ENCODE data around the gene STAB2. TPM values are rescaled to one million over a fixed set of nuclear protein-coding genes. Genes with fewer than 3 reads are reported as not detected.

STAB2 gene
- total RNA-seq, 2 experiments from 2014 or later, result not detected

GRCh38 chr12:103742349-103742932 lies 155.4 kb downstream of the STAB2 start:
- no peak overlapping the region for H3K4me3 ChIP-seq (ENCODE audit: low read depth, low read length, poor library complexity, severe bottlenecking)
- intact Hi-C loops (cut with micrococcal nuclease; ENCODE audit: unreplicated experiment), result no loop called here
- H2AFZ ChIP-seq (ENCODE audit: low read length), result no peak overlapping the region
- H3K9me2 ChIP-seq (ENCODE audit: insufficient read depth, low read length), result no peaks in the 10 kb centered on the region
- no peak overlapping the region for H3K27ac ChIP-seq (ENCODE audit: low read depth, low read length, poor library complexity, severe bottlenecking)
- no peak for TF ChIP-seq EZH2phosphoT487 (IDR thresholded peaks at IDR 0.05; ENCODE audit: borderline replicate concordance, low read depth, low read length)
- no peak for TF ChIP-seq CTCF (conservative IDR thresholded peaks at IDR 0.05; ENCODE audit: low read length)
- H3K79me2 ChIP-seq (ENCODE audit: insufficient read depth, low read depth, low read length), result no peaks in the 10 kb centered on the region
- no TSS peak for BruUV-seq (replicated peaks)
- CTCF ChIA-PET (ENCODE audit: unreplicated experiment), result interaction anchor here (0.6 kb wide), 1 partner anchor 60 kb away, joined by 3 read pairs; no protein-coding TSS in a partner anchor
- H3K36me3 ChIP-seq (ENCODE audit: insufficient read depth, low read length), result no peaks in the 10 kb centered on the region
- POLR2A ChIA-PET, result interaction anchor here (0.8 kb wide), 1 partner anchor 76 kb away, joined by 3 read pairs; no protein-coding TSS in a partner anchor
- H3K9me3 ChIP-seq (ENCODE audit: low read length), result no peaks in the 10 kb centered on the region
- H3K4me2 ChIP-seq (ENCODE audit: low read length), result no peak overlapping the region
- H4K20me1 ChIP-seq (ENCODE audit: insufficient read depth, low read length), result no peaks in the 10 kb centered on the region
- DNase-seq (ENCODE audit: low spot score), result no peak
- H3K4me1 ChIP-seq (ENCODE audit: insufficient read depth, low read length, poor library complexity, severe bottlenecking), result no peaks in the 10 kb centered on the region

- intact Hi-C loops (cut with micrococcal nuclease; ENCODE audit: unreplicated experiment), result no loop called here
- BruUV-seq (replicated peaks), result no TSS peak
- POLR2A ChIA-PET, result no interaction called here
Observed at GRCh38 chr12:103743788-103744187, 156.7 kb downstream of the STAB2 start.

More at GRCh38 chr12:103743788-103744187, 156.7 kb downstream of the STAB2 start:
- no peak for DNase-seq (ENCODE audit: low spot score)
- Histone ChIP-seq H3K79me2 (ENCODE audit: insufficient read depth, low read depth, low read length) (no peaks in the 10 kb centered on the region), H3K4me1 (ENCODE audit: insufficient read depth, low read length, poor library complexity, severe bottlenecking) (no peaks in the 10 kb centered on the region), H2AFZ (ENCODE audit: low read length) (no peak overlapping the region), H3K9me3 (ENCODE audit: low read length) (no peaks in the 10 kb centered on the region), H3K27ac (ENCODE audit: low read depth, low read length, poor library complexity, severe bottlenecking) (no peak overlapping the region), H4K20me1 (ENCODE audit: insufficient read depth, low read length) (no peaks in the 10 kb centered on the region), H3K4me2 (ENCODE audit: low read length) (no peak overlapping the region), H3K36me3 (ENCODE audit: insufficient read depth, low read length) (no peaks in the 10 kb centered on the region), H3K4me3 (ENCODE audit: low read depth, low read length, poor library complexity, severe bottlenecking) (no peak overlapping the region), H3K9me2 (ENCODE audit: insufficient read depth, low read length) (no peaks in the 10 kb centered on the region)
- CTCF ChIA-PET (ENCODE audit: unreplicated experiment), result no interaction called here
- no peak for TF ChIP-seq CTCF (conservative IDR thresholded peaks at IDR 0.05; ENCODE audit: low read length)
- no peak for TF ChIP-seq EZH2phosphoT487 (IDR thresholded peaks at IDR 0.05; ENCODE audit: borderline replicate concordance, low read depth, low read length)
